ENCODE results near the gene OR52B6. TPM values are rescaled to one million over a fixed set of nuclear protein-coding genes. Genes with fewer than 3 reads are reported as not detected.

Gene OR52B6
- total and polyA plus RNA-seq, 9 donors, result not detected

DNA sequence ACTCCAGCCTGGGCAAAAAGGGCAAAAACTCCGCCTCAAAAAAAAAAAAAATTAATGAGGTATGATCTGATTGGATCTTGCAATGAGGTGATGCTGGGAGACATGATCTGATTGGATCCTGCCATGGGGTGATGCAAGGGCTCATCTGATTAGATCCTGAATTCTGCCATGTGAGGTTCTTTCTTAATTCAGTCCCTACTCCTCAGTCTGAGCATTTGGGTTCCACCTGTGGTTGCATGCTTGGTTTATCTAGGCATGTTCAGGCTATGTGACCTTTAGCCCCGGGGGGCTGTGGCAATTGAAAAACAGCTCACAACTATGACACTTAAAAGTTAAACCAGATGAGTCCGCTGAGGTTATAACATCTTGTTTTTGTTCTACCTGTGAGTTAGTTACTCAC is 10.9 kb downstream of the OR52B6 start:
- Histone ChIP-seq H3K4me1 (ENCODE audit: insufficient read depth) (peaks cover 2% of the 10 kb centered on the region), H3K4me3 (no peak overlapping the region), H3K27me3 (no peaks in the 10 kb centered on the region), H3K9me3 (no peaks in the 10 kb centered on the region), H3K27ac (no peak overlapping the region), H3K36me3 (no peaks in the 10 kb centered on the region)
- 57 to 95% (median 66%) methylated on average over 3 of the region's 3 CpGs for WGBS, 3 donors
- TF ChIP-seq, protein P1, sequence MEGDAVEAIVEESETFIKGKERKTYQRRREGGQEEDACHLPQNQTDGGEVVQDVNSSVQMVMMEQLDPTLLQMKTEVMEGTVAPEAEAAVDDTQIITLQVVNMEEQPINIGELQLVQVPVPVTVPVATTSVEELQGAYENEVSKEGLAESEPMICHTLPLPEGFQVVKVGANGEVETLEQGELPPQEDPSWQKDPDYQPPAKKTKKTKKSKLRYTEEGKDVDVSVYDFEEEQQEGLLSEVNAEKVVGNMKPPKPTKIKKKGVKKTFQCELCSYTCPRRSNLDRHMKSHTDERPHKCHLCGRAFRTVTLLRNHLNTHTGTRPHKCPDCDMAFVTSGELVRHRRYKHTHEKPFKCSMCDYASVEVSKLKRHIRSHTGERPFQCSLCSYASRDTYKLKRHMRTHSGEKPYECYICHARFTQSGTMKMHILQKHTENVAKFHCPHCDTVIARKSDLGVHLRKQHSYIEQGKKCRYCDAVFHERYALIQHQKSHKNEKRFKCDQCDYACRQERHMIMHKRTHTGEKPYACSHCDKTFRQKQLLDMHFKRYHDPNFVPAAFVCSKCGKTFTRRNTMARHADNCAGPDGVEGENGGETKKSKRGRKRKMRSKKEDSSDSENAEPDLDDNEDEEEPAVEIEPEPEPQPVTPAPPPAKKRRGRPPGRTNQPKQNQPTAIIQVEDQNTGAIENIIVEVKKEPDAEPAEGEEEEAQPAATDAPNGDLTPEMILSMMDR (IDR thresholded peaks at IDR 0.05), result no peak
- TF ChIP-seq POLR2A (IDR thresholded peaks at IDR 0.05) (no peak), EP300 (IDR thresholded peaks at IDR 0.05) (no peak)
- no peak for DNase-seq
- intact Hi-C loops (cut with DNase I), result loop anchor here in 1 of 4 donors (10.0 kb wide), 1 partner anchor 93 kb away; the partner anchor contains the start of genes TRIM22 and TRIM5

DNA sequence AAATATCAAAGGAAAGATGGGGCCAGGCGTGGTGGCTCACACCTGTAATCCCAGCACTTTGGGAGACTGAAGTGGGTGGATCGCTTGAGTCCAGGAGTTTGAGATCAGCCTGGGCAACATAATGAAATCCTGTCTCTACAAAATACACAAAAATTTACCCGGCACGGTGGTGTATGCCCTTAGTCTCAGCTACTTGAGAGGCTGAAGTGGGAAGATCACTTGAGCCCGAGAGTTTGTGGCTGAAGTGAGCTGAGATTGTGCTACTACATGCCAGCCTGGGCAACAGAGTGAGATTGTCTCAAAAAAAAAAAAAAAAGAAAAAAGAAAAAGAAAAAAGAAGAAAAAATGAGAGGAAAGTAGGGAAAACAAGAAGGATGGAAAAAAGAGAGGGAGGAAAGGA is 11.9 kb downstream of the OR52B6 start:
- Histone ChIP-seq H3K9me3 (no peaks in the 10 kb centered on the region), H3K4me1 (ENCODE audit: insufficient read depth) (peaks cover 5% of the 10 kb centered on the region), H3K27me3 (no peaks in the 10 kb centered on the region), H3K27ac (no peak overlapping the region), H3K4me3 (no peak overlapping the region), H3K36me3 (no peaks in the 10 kb centered on the region)
- DNase-seq, result no peak
- intact Hi-C loops (cut with DNase I), result loop anchor here in 1 of 4 donors (10.0 kb wide), 1 partner anchor 92 kb away; the partner anchor contains the start of genes TRIM22 and TRIM5
- TF ChIP-seq, protein P1 (IDR thresholded peaks at IDR 0.05), result no peak
- TF ChIP-seq EP300 (IDR thresholded peaks at IDR 0.05), result no peak
- TF ChIP-seq POLR2A (IDR thresholded peaks at IDR 0.05), result no peak
- 82 to 93% (median 84%) methylated on average over 5 of the region's 5 CpGs for WGBS, 3 donors

DNA sequence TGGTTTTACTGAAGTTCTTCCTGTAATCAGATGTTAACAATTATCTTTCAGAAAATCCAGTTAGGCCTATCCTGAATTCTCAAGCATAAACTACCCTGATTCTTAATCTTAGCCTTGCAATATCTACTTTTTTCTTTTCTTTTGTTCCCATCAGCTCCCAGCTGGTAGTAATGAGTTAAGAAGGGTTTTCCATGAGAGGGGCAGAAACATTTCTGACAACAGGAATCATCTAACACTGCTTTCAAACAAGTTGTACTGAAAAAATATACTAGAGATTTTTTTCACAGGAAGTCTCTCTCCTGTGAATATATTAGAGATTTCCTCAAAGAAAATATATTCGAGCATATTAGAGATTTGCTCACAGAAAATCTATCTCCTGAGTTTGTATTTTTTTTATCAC is 12.5 kb downstream of the OR52B6 start:
- no peak for DNase-seq
- Histone ChIP-seq H3K4me3 (no peak overlapping the region), H3K9me3 (no peaks in the 10 kb centered on the region), H3K4me1 (ENCODE audit: insufficient read depth) (peaks cover 6% of the 10 kb centered on the region), H3K27me3 (no peaks in the 10 kb centered on the region), H3K36me3 (no peaks in the 10 kb centered on the region), H3K27ac (no peak overlapping the region)
- WGBS, 3 donors, result 18 to 44% (median 26%) methylated on average over 1 of the region's 1 CpG
- intact Hi-C loops (cut with DNase I), result loop anchor here in 1 of 4 donors (10.0 kb wide), 1 partner anchor 92 kb away; the partner anchor contains the start of genes TRIM22 and TRIM5
- TF ChIP-seq EP300 (IDR thresholded peaks at IDR 0.05), result no peak
- TF ChIP-seq, protein P1 (IDR thresholded peaks at IDR 0.05), result no peak

DNA sequence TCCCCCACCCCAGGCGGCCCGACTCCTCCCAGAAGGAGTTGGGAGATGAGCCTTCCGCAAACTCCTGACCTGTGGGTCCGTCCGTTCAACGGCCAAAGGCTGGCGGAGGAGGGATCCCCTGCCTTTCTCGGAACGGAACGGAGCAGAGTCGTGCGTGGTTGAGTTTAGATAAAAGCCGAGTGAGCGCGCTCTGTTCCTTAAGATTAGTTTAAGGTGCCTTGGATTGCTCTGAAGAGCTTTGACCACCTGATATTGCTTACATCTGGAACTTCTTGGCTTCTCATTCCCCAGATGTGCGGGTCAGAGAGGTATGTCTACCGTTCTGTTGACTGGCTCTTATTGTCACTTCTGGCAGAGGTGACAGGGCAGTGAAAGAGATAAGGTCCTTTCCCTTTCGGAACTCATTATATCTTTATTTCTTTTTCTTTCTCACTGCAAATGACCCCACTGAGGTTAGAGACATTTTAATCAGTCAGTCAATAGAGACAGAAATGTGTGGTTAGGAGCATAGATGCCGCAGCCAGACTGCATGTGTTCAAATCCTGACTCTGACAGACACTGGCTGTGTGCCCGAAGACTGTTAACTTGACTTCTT is 16.0 kb downstream of the OR52B6 start, which contains the start of gene TRIM6:
TSS of gene TRIM6 (plus strand) at position 31 of the 595 bp plus-strand sequence. CDS start at position 292, 261 bp downstream.
- Histone ChIP-seq H3K9me3 (no peaks in the 10 kb centered on the region), H3K4me3 (peak within 1 kb of the TSS; percentile 40), H3K36me3 (no peaks in the 10 kb centered on the region), H3K27ac (peak within 1 kb of the TSS in 1 of 2 donors; percentile 55), H3K4me1 (ENCODE audit: insufficient read depth) (peaks cover 7% of the 10 kb centered on the region), H3K27me3 (no peaks in the 10 kb centered on the region)
- TF ChIP-seq EP300 (IDR thresholded peaks at IDR 0.05) (no peak), POLR2A (IDR thresholded peaks at IDR 0.05) (no peak)
- TF ChIP-seq, protein P1 (IDR thresholded peaks at IDR 0.05), result no peak
- DNase-seq, result peak; percentile 71 to 83 (median 74)
- 5 to 7% (median 6%) methylated on average over 20 of the region's 20 CpGs for WGBS, 3 donors
- intact Hi-C loops (cut with DNase I), result loop anchor here in 1 of 4 donors (10.0 kb wide), 1 partner anchor 88 kb away; the partner anchor contains the start of genes TRIM22 and TRIM5
